CD4-positive, alpha-beta T cell treated with Interleukin-6 at 100 ng/mL for 8 hours (primary cell): Measurements from ENCODE around the gene TOPORS.
"Not testable (repeated sequence)": the region's sequence is repeated elsewhere in the genome, so short reads cannot be mapped to it uniquely, and the experiment has no call there.

Experiments
- DNase-seq: peaks from one replicate; pipeline ENCODE4 v3.0.0-alpha.2; 2020; ENCODE audit warnings: mixed read lengths, low spot score

TOPORS gene

DNA sequence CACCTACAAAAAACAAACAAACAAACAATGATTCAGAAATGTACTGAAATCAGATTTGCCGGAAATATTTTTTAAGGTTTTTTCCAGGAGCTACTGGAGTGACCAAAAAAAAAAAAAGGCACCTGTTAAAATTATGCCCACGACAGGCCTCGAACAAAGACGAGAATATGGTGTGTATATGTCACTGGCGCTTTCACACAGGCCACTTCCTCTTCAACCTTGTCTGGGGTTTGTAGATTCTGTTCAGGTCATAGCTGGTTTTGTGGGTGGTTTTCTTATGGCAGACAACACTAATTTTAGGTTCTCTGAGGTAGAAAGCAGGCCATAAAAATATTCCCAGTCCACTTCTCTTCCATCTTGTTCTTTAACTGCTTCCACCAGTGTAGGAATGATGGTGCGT, 13.6 kb upstream of the TOPORS start:
- no peak for DNase-seq

DNA sequence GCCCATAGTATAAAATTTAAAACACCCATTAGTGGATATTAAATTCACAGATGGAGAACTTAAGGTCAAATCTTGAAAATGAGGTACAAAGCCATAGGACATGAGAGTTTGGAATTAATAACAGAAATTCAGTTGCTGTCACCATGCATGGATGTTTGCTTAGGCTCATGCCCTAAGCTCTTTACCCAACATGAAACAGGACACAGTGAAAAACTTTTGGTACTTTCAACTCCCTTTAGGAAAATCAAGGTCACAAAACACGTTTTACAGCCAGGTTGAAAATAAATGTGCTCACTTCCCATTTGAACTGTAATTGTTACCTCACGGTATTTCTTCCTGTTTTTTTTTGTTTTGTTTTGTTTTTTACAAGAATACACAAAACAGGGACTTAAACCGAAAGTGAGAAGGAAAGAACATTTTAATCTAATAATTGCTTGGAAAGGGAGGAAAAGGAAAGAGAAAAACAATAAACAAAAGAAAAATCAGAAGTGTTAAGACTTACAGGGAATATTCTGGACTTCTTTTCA, 6.1 kb upstream of the TOPORS start:
- DNase-seq, result no peak

DNA sequence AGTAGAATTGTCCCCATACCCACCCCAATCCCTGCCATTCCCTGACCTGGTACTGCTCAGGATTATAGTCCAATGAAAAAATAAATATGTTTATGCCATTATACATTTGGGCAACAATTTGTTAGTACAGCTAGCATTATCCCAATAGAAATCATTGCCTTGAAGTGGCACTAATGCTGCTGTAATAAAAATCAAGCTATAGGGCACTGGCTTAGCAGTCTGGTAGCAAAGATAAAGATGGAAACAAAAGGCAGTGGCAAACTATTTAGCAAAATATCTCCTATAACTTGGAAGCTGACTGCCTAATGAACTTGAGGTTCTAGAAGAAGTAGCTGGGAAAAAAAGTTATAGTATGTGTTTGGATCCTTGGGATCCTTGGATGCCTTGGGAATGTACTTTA, 2.2 kb upstream of the TOPORS start:
- DNase-seq, result no peak

DNA sequence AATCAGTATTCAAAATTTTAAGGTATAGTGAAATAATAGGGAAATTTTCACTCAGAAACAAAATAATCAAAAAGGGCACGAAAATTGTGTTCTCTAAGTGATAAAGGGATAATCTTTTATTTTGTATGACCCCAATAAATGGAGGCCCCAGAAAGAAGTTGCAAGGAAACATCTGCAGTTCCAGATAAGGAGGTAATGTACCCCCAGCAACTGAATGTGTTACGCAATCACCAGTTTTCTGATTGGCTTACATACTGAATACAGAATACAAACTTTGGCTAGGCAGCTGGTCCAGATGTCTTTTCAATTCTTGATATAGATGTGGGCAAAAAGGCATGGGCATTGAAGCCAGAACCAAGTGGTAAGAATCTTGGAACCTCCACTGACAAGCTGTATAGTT, 1.7 kb upstream of the TOPORS start:
- DNase-seq, result no peak

DNA sequence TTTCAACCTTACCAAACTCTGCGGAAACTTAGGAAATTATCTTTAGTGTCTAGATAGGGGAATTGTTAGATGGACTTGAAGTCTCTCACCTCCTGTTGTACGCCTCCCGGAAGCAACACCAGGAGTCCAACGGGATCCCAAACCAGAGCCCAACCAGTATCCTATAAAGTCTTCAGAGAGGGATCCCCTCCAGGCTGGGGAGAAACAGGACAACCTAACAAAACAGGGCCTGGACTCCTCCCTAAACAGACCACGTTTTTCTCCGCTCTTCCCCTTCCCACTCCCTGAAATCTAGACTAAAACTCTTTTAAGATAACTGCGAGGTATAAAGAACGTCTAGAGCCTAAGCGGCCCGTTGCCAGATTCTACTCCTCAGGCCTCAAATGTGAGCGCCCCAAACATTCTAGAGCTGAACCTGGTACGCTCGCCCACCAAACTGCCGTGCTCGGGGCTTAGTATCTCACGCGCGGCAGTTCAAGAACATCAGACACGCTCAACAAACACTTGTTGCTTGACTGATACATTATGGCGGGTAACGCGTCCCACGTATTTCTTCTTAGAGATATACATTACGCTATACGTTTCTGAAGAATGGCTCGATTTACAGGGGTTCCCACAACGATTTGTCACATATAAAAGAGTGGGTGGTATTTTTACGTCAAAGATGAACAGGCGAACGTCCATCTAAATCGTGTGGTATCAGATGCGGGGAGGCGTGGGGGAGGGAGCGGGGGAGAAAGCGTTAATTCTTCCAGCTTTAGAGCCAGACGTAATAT, 922 bp downstream of the TOPORS start:
- DNase-seq, result peak; percentile 27

DNA sequence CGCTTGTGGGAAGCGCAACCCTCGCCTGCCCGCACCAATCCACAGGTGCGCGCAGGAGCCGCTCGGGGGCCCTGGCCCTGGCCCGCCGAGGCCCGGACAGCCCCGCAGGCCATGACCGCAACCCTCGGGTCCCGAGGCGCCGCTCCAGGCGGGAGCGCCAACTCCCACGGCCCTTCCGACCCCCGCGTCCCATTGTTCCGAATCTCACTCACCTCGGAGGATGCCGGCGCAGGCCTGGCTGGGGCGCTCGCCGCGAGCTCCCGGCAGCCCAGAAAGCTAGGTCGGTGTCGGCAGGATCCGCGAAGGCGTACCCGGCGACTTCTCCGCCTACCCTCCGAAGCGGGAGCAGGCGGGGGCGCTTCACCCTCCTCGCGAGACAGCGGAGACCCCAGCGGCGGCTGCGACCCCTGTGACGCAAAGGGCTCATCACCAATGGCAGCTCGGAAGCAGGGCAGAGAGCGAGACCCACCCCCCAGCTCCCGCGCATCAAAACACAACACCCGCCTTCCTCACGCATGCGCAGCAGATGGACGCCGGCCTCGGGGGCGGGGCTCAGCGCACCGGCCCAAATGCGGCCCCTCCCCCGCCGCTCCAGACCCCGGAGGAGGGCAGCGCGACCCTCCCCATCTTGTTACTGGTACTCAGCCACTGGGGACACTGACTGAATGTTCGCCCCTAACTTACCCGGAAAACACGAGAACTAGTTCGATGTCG, 1.7 kb downstream of the TOPORS start:
- peak; percentile 95 for DNase-seq

DNA sequence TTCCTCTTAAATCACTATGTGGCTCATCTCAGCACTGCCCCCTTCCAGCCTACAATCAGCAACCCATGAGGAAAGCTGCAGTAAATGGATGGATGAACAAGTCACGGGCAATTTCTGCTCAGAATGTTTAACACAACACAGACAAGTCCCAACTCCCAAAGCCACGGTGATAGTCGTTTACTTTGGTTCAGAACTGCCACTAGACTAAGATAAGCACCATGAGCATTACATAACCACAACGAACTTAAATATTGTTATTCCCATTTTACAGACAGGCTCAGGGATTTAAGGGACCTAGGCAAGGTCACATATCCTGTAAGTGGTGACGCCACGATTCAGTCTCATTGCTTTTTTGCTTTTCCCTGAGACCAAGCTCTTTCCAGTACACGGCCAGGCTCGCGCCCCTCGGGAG, 2.2 kb downstream of the TOPORS start:
- DNase-seq, result peak; percentile 2

DNA sequence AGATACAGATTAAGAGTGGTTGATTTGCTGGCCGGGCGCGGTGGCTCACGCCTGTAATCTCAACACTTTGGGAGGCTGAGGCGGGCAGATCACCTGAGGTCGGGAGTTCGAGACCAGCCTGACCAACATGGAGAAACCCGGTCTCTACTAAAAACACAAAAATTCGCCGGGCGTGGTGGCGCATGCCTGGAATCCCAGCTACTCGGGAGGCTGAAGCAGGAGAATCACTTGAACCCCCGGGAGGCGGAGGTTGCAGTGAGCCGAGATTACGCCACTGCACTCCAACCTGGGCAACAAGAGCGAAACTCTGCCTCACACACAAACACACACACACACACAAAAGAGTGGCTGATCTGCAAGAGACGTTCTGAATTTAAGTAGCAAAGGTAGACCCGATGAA, 4.2 kb downstream of the TOPORS start:
- not testable (repeated sequence) for DNase-seq

DNA sequence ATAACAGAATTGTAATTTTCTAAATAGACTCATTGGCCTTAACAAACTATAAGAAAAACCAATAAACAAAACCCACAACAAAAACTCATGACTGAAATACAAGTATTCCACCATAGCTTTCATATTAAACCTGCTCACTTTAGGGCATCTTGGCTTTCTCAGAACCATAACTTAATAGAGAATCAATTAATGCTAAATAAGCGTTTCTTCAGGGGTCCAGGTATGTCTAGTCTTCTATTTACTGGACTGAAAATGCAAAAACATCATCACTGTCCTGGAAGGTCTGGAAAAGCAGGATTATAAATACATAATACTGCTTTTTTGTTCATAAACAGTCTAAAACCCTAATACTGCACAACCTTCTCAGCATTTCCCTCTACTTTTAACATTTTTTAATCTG, 6.5 kb downstream of the TOPORS start:
- DNase-seq, result no peak

DNA sequence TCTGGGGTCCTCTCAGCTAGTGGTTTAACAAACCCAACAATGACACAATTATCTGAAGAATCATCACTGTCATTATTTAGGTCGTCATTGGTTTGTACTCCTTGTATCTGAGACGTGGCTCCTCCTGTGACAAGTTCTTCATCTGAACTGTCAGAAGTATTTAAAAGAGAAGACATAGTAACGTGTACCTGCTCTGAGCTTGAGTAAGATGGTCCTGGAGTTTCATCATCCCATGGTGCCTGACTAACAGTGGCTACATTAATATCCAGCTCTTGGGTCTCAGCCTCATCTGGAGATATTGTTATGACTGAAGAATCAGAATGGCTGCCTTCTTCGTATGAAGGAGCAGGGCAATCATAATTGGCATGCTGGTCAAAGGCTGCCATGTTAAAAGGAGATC, 9.3 kb downstream of the TOPORS start:
- no peak for DNase-seq

DNA sequence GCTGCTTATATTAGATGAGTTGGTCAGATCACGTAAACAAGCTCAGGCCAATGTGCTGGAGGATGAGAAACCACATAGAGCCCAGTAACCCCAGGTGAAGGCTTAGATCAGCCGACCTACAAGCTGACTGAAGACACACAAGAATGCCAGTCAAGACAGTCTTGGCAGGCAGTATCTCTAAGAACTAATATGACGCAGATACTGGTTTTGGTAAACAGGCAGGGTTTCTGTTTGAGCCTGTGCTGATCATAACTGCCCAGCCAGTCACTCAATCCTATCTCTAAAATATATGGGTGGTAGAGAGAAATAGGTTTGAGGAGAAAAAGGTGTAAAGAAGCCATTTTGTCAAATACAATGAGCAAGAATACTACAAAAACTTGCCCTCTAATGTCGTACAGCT, 18.6 kb downstream of the TOPORS start:
- DNase-seq, result no peak

DNA sequence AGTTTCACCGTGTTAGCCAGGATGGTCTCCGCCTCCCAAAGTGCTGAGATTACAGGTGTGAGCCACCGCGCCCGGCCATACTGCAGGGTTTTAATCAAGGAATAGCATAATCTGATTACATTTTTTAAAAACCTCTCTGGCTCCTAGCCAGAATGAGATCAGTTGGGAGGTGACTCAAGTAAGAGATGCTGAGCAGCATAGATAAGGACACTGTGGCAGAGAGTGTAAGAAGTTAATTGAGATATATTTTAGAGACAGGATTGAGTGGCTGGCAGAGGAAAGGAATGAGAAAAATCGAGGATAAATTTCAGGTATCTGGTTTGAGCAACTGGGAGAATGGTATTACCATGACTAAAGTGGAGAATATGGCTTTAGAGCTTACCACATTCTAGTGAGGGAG, 19.1 kb downstream of the TOPORS start:
- DNase-seq, result no peak

DNA sequence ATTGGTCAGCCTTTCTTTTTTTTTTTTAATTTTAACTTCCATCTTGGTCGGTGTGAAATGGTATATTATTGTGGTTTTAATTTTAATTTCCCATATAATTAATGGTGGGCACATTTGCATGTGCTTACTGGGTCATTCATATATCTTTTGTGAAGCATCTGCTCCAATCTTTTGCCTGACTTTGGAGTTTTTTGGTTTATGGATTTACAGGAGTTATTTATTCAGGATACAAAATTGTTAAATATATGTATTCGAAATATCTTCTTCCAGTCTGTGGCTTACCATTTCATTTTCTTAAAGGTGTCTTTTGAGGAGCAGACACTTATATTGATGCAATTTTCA, 25.7 kb downstream of the TOPORS start:
- DNase-seq, result no peak

DNA sequence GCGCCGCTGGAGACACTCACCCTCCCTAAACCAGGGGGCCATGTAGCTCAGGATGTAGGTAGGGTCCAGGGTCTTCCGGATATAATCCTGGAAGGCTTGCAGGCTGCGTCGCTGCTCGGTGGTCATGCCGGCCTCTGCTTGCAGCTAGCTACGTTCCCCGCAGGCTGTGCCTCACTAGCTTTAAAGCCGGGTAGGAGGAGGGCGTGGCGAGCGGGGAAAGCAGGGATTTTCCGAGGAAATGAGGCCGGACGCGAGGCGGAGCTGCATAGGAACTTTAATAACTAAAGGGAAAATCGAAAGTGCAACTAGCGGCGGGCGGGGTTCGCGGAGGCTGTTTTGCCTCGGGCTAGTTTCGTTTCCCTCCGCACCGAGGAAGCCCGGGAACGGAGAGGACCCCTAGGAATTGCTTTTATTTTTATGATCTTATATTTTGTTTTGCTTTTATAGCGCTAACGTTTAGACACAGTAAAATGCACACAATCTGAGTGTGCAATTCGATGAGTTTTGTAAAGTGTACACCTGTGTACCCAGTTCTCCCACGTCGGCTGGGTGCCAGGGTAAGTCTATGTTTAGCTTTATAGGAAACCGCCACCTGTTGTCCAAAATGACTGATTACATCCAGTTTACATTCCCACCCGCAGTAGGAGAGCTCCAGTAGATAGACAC, 26.2 kb downstream of the TOPORS start, which contains the start of gene RIGI:
RIGI (minus strand) TSS at position 156 of the 666 bp plus-strand sequence; CDS start at position 126, 30 bp downstream.
- DNase-seq, result peak; percentile 70

DNA sequence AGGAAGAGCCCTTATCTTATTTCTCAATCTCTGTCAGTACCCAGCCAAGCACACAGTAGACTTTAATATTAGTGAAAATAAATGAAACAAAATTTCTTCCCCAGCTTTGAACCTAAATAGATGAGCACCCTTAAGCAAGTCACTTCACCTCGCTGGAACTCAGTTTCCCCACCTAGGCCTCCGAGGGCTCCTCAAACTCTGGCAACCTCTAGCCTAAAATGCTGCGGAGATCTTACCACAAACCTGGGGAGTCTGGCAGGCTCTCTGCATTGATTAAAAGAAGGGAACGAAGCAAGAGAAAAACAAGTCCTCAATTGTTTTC, 26.7 kb downstream of the TOPORS start:
- no peak for DNase-seq

DNA sequence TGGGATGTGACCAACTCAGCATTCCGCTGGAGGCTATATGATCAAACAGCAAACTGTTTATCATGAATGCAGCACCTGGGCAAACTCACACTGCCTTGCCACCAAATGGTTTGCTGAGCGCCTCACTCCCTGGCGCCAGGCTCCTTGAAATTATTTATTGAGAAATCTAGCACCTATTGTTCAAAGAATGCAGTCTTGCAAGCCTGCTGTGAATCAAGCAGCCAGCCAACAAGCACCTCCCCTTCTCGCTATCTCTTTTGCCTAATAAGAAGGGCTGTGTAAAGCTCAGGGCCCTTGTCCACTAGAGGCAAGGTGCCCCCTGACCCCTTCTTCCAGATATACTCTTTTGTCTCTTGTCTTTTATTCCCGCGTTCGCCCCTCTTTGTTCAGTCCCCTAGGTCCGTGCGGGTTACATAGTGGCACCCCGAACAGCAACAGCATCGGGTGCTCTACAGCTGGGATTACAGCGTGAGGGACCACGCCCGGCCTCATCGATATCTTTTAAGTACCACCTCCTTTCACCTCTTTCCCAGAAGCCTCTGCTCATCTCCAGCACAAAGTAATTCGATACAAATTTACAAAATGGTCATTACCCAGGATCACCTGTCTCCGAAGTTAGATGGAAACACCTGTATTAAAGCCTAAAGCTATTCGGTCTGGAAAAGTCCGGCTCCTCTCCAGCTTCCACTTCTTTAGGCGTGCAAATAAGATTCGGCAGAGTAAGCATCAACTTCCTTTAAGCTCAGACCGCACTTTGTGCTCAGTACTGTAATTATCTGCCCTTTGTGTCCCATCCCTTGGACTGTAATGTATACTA, 27.3 kb downstream of the TOPORS start:
- DNase-seq, result peak; percentile 9

DNA sequence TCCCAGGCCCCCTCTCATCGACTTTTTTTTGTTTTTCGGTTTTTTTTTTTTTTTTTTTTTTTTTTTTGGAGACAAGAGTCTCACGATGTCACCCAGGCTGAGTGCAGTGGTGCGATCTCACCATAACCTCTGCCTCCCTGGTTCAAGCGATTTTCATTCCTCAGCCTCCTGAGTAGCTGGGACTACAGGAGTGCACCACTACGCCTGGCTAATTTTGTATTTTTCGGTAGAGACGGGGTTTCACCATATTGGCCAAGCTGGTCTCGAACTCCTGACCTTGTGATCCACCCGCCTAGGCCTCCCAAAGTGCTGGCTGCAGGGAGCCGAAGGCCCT, 27.9 kb downstream of the TOPORS start:
- DNase-seq, result not testable (repeated sequence)

DNA sequence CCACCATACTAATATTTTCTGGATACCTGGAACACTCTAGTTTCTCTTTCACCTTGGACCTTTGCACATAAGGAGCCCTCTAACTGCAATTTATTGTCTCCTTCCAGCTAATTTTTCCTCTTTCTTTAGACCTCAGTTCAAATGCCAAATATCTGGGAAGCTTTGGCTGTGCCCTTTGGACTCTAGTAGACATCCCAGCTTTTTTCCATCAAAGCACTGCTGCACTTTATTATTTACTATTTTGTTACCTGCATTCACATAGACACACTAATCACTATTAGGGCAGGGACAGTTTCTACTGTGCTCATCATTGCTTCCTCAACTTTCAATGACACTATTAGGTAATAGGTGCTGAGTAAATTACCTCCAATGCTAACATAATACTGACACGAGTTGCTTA, 28.5 kb downstream of the TOPORS start:
- no peak for DNase-seq

DNA sequence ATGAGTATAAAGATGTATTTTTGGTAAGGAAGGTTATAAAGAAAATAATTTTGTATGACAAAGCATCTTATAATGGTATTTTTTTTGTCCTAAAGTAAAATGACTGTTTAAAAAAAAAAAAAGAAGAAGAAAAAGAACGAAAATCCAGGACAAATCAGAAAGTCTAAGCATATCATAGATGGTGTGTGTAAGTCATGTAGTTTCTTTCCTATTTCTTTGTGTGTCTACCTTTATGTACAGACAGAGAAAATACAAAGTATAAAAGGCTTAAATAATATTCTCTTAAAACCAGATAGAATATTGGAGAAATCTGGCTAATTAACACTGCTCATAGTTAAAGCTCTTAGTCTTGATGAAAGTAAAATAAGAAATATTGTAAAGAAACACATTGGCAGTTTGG, 34.1 kb downstream of the TOPORS start:
- DNase-seq, result no peak

DNA sequence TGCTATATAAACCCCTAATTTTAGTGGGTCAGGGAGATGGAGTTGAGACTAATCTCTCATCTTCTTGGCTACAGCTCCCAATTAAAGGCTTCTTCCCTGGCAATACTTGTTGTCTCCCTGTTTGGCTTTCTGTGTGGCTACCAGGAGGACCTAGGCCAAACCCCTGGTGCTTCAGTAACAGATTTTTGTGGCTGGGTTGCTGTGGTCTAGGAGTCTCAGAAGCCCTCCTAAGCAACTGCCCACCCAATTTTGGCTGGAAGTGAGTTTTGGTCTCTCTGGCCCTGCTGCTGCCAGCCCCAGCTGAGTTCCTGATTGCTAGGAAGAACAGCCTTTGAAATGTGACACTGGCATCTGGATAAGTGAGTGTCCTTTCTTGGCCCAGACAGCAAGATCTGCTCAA, 36.1 kb downstream of the TOPORS start:
- no peak for DNase-seq

DNA sequence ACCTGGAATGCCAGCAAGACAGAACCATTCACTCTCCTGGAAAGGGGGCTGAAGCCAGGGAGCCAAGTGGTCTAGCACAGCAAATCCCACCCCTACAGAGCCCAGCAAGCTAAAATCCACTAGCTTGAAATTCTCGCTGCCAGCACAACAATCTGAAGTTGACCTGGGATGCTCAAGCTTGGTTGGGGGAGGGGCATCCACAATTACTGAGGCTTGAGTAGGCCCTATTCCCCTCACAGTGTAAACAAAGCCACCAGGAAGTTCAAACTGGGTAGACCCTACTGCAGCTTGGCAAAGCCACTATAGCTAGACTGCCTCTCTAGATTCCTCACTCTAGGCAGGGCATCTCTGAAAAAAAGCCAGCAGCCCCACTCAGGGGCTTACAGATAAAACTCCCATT, 43.7 kb downstream of the TOPORS start:
- no peak for DNase-seq

DNA sequence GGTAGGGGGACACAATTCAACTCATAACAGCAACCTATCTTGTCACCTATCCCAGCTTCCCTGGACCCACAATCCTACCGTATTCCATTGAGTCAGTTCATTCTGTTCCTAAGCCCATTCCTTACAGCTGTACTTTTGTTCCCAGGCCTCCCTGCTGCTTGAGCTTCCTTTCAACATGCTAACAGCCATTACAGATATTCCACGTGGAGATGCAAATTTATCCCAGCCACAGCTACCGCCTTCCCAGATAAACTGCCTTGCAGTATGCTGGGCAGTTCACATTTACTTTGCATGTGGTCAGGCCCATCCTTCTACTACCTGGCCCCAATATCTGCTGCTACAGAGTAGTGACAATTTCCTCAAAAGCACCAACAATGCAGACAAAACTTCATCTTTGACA, 49.4 kb downstream of the TOPORS start:
- no peak for DNase-seq
